Epithelial cell of esophagus (primary cell): ENCODE measurements around the gene LEKR1.

ENCODE experiments used
- DNase-seq: peaks from one replicate; pipeline ENCODE4 v3.0.0; 2010; ENCODE audit warnings: low read depth
- H3K4me3 ChIP-seq: 2 replicates; pipeline ENCODE4 v1.5.1; 2011; ENCODE audit warnings: mild to moderate bottlenecking, low read length, control low read depth
- TF ChIP-seq, protein P1 (sequence below): IDR thresholded peaks from 2 replicates; pipeline ENCODE4 v1.5.1; 2011; ENCODE audit warnings: low read depth, mild to moderate bottlenecking, low read length, control low read depth, inconsistent platforms; ENCODE audit not compliant: insufficient read depth; ENCODE audit errors: missing control alignments

Gene LEKR1

DNA sequence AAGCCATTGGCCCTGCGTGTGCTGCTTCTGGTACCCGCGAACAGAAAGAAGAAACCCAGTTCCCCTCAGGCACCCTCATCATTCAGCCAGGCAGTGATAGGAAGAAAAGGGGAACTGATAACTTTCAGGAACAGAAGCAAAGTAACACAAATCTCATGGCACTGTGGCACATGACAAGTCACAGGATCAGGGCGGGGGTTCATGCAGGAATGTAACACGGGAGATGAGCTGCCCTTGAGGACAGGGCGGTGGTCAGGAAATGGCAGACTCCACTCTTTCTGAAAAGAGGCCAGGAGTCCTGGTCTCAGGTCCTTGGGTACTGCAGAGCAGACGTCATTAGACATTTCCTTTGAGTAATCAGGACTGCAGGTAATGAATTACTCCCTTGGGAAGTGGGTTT is 238.2 kb downstream of the LEKR1 start:
- H3K4me3 ChIP-seq = no peak overlapping the region
- TF ChIP-seq, protein P1, sequence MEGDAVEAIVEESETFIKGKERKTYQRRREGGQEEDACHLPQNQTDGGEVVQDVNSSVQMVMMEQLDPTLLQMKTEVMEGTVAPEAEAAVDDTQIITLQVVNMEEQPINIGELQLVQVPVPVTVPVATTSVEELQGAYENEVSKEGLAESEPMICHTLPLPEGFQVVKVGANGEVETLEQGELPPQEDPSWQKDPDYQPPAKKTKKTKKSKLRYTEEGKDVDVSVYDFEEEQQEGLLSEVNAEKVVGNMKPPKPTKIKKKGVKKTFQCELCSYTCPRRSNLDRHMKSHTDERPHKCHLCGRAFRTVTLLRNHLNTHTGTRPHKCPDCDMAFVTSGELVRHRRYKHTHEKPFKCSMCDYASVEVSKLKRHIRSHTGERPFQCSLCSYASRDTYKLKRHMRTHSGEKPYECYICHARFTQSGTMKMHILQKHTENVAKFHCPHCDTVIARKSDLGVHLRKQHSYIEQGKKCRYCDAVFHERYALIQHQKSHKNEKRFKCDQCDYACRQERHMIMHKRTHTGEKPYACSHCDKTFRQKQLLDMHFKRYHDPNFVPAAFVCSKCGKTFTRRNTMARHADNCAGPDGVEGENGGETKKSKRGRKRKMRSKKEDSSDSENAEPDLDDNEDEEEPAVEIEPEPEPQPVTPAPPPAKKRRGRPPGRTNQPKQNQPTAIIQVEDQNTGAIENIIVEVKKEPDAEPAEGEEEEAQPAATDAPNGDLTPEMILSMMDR = no peak
- no peak for DNase-seq

DNA sequence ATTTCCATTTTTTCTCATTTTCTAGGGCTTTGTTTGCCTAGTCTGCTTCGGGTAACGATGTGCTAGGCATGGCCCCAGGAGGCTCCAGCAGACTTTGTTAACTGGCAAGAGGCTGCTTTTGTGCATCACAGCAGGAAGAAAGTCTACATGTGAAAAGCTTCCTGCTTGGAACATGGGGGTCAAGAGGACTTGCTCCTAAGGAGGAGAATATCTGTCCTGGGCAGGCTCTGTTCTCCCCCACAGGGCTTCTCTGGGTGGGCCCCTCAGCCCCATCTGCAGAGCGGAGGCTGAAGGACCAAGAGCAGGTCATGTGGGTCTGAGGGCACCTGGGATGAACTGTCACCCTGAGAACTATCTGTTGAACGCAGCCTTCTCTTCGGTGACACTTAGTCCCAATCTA is 239.0 kb downstream of the LEKR1 start:
- TF ChIP-seq, protein P1 = no peak
- no peak for DNase-seq
- no peak overlapping the region for H3K4me3 ChIP-seq

DNA sequence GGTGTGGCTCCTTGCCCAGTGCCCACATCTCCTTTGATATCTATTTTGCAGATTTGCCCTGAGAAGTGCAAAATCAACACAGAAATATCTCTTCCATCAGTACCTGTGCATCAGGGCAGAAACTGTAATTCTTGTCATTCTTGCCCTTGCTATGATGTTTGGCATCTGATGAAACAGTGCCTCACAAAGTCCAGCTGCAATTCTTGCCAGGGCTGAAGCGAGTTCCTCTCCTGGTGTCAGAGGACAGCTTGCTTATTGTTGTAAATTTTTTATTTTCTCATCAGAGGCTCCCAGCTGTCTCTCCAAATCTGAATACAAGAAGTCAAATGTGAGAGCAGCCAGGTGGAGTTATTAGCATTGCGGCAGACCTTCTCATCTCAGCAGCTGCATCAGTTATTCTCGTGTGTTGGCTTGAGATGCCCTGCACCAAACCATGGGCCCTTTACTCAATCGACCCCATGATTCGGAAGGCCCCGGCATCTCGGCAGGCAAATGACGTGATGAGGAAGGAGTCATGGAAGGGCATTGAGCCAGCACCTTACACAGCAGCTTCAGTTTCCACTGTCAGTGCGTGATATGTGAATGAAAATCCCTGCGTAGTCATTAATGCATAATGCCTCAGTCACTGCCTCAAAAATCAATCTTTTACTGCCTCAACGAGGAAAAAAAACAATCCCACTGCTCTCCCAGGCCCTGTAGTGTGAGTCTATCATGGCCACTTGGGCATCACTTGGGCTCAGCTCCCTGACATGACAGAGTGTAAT is 240.4 kb downstream of the LEKR1 start:
- H3K4me3 ChIP-seq = no peak overlapping the region
- TF ChIP-seq, protein P1 = no peak
- DNase-seq = peak; percentile 48

DNA sequence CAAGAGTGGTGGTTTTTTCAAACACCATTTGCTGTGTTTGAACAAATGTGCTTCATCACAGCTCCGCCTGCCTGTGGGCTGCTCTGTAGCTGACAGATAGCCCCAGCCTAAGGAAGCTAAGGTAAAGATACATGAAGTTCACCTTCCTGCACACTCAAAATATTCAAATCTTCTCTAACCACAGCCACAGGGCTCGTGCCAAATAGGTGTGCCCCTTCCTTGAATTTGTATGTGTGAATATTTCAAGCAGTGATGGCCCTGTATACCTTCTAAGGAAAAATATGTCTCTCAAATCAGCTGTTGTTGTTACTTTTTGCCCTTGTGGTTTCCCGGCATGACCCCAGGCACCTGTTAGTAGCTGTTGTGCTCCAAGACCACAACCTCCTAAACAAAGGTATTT is 241.0 kb downstream of the LEKR1 start:
- no peak for DNase-seq
- TF ChIP-seq, protein P1 = no peak
- H3K4me3 ChIP-seq = no peak overlapping the region

DNA sequence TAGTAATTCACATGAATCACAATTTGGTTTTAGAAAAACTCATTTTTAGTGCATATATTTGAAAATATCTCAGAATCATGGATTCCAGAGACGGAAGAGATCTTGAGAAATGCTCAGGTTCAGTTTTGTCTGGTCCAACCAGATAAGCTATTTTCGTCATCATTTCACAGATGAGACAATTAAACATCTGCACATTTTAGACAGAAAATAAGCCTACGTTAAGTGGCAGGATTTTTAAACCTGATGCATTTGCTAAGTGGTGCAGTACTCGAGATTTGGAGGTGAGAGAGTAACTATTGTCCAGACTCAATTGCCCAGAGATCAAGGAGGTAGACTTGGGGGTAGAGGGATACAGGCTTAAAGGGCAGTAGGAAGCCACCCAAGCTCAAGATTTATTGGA is 243.3 kb downstream of the LEKR1 start:
- DNase-seq = no peak
- H3K4me3 ChIP-seq = no peak overlapping the region
- TF ChIP-seq, protein P1 = no peak

DNA sequence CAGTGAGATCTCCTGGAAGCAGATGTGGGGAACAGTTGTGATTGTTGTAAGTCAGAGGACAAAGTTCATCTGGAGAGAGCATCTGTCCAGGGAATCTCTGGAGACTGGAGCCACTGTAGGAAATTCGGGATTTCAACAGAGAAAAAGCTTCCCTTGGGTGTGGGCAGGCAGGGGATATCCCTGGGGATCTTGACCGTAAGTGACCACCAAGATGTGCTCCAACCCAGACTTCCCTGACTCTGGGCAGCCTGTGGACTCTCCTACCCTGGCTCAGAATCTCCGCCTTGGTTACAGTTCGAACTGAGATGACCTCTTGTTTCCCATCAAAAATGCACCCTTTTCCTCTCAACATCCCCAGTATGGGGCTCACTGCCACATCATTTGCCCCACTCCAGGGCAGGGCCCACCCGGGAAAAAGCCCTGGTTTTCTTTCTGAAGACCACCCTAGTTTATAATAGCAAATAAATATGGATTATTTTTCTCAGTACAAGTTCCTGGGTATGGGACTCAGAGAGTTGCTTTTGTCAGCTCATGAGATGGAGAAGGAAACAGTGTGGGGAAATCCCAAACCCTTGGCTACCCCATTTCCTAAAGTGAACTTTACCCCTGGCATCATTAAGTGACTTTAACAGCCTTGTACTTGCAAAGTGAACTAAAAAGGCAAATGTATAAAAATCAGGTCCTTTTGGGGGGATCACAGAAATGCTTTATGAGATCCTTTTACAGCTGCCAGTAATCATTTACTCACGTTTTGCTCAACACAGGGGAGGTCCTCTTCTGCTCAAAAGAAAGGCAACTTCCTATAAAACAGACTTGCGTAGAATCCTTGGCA is 243.9 kb downstream of the LEKR1 start:
- no peak overlapping the region for H3K4me3 ChIP-seq
- TF ChIP-seq, protein P1 = no peak
- DNase-seq = no peak
